NCI-H1694 (cell line): Measurements from ENCODE around the gene DOK6.
"Not testable (repeated sequence)": the region's sequence is repeated elsewhere in the genome, so short reads cannot be mapped to it uniquely, and the experiment has no call there.

ENCODE experiments used
- DNase-seq: peaks from one replicate; lab custom pipeline; 2025; lab: John Stamatoyannopoulos, UW

The DOK6 gene

GRCh38 chr18:69870736-69871135, 470.0 kb downstream of the DOK6 start:
- DNase-seq: no peak

GRCh38 chr18:69871363-69871762, 470.7 kb downstream of the DOK6 start:
- DNase-seq: no peak

- no peak for DNase-seq
Measured at GRCh38 chr18:69872661-69873060, 472.0 kb downstream of the DOK6 start.

- no peak for DNase-seq
Measured at GRCh38 chr18:69874058-69874457, 473.4 kb downstream of the DOK6 start.

- no peak for DNase-seq
Measured at GRCh38 chr18:69876490-69876889, 475.8 kb downstream of the DOK6 start.

GRCh38 chr18:69878213-69878933, 477.7 kb downstream of the DOK6 start:
- DNase-seq: no peak

- not testable (repeated sequence) for DNase-seq
Measured at GRCh38 chr18:69879051-69879450, 478.4 kb downstream of the DOK6 start.

GRCh38 chr18:69880083-69880482, 479.4 kb downstream of the DOK6 start:
- DNase-seq: no peak

- DNase-seq: no peak
Measured at GRCh38 chr18:69882965-69883668, 482.4 kb downstream of the DOK6 start.

GRCh38 chr18:69883781-69884180, 483.1 kb downstream of the DOK6 start:
- no peak for DNase-seq

GRCh38 chr18:69885355-69885754, 484.7 kb downstream of the DOK6 start:
- DNase-seq: no peak

GRCh38 chr18:69885841-69886531, 485.3 kb downstream of the DOK6 start:
- DNase-seq: no peak

GRCh38 chr18:69887256-69887655, 486.6 kb downstream of the DOK6 start:
- DNase-seq: no peak

- DNase-seq: no peak
Measured at GRCh38 chr18:69889009-69889408, 488.3 kb downstream of the DOK6 start.

GRCh38 chr18:69890558-69890957, 489.9 kb downstream of the DOK6 start:
- no peak for DNase-seq

GRCh38 chr18:69894467-69894866, 493.8 kb downstream of the DOK6 start:
- DNase-seq: no peak

GRCh38 chr18:69895066-69896047, 494.7 kb downstream of the DOK6 start:
- DNase-seq: no peak

GRCh38 chr18:69897397-69898108, 496.9 kb downstream of the DOK6 start:
- DNase-seq: no peak

- DNase-seq: no peak
Measured at GRCh38 chr18:69898241-69898861, 497.7 kb downstream of the DOK6 start.
